ENCODE data around the gene DLG2.

The DLG2 gene

GRCh38 chr11:83666149-83666548, 1961.0 kb downstream of the DLG2 start:
- no peak for DNase-seq (ENCODE audit: low spot score)
- FAIRE-seq = peak; percentile 44

GRCh38 chr11:83663988-83664387, 1963.2 kb downstream of the DLG2 start:
- DNase-seq (ENCODE audit: low spot score) = no peak
- FAIRE-seq = no peak

DNA sequence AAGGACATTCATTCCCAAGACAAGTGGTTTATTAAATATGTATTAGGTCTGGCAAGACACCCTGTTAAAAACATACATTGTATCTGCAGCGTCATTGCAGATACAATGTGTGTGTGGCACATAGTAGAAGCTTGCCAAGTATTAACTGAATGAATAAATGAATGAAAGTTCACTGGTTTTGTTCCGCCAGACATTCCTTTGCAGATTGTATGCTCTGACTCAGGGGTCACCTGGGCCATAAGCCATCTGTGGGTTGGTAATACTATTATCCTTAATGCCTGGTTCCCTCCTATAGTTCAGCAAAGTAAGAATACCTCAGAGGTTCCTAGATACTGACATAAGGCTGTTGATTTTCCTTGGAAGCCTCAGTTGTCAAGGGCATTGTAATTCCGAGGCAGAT, 1963.7 kb downstream of the DLG2 start:
- DNase-seq (ENCODE audit: low spot score) = no peak
- FAIRE-seq = no peak

DNA sequence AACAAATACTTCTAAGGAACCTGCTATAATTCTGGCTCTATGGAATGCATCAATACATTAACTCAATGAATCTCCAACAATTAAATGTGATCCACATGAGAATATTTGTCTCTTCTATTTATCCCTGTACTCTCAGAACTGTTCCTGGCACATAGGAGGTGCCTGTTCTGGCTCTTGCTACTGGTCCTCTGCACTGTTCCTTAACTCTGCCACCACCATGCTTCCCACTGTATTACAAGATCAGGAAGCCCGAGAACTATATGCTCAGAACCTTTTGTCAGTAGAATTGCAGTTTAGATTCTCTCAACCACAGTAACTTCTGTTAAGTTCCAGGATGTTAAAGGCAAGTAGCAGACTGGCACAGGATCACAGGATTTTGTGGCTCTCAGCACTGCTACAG, 1964.7 kb downstream of the DLG2 start:
- no peak for FAIRE-seq
- DNase-seq (ENCODE audit: low spot score) = no peak

GRCh38 chr11:83661491-83662350, 1965.4 kb downstream of the DLG2 start:
- FAIRE-seq = peak; percentile 56
- no peak for DNase-seq (ENCODE audit: low spot score)

- DNase-seq (ENCODE audit: low spot score) (no peak), FAIRE-seq (no peak)
Measured at GRCh38 chr11:83659466-83659865, 1967.7 kb downstream of the DLG2 start.

DNA sequence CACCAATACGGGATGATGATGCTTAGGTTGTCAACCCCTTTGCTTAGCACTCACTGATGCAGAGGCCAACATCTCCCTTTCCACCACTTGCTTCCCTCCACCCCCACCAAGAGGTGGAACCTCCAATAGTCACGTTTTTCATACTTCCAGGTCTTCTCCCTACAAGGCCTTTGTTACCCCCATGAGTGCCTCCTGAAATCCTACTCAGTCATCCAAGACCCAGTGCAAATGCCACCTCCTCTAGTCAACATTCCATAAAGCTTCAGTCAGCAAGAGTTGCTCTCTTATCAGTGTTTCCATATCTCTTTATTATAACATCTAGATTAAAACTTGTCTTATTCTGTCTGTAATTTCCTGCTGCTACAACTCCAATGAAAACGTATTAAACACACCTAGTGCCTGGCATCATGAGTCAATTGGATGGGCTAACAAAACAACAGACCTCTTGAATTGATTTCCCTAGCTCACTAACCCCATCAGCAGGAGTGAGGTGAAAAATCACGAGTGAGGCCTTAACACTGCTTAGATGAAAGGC, 1970.3 kb downstream of the DLG2 start:
- DNase-seq (ENCODE audit: low spot score) = no peak

DNA sequence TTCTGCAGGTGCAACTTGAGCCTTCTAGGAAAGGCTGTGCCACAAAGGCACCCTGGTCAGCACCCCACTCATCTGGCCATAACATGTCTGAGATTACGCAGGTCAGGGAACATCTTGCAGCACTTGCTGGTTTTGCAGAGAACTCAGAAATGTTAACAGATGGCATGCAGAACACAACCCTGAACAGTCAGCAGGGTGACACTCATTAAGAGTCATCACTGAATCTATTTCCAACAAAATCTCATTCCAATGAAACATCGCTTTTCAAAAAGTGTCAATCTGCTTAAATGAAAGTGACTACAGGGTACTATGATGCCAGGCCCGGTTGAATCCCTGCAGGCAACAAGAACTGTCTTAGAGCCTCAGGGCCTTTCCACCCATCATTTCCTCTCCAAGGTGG, 1971.2 kb downstream of the DLG2 start:
- DNase-seq (ENCODE audit: low spot score) (no peak), FAIRE-seq (no peak)

More for the DNA sequence above, 1970.3 kb downstream of the DLG2 start:
- FAIRE-seq = peak; percentile 56

DNA sequence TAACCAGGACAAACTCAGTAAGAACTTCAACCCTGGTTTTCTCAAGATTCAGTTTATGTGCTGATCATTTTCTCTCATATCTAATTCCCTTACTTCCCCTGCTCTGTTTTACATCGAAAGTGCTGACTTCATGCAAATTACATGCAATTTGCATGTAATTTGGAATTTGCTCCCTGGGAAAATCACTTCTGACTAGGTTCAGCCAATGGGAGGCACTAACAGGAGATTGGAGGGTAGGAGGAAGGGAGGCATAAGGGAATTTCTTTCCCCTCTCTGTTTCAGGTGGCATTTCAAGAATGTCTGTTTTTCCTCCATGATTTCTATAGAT, 1977.7 kb downstream of the DLG2 start:
- DNase-seq (ENCODE audit: low spot score) (no peak), FAIRE-seq (no peak)

DNA sequence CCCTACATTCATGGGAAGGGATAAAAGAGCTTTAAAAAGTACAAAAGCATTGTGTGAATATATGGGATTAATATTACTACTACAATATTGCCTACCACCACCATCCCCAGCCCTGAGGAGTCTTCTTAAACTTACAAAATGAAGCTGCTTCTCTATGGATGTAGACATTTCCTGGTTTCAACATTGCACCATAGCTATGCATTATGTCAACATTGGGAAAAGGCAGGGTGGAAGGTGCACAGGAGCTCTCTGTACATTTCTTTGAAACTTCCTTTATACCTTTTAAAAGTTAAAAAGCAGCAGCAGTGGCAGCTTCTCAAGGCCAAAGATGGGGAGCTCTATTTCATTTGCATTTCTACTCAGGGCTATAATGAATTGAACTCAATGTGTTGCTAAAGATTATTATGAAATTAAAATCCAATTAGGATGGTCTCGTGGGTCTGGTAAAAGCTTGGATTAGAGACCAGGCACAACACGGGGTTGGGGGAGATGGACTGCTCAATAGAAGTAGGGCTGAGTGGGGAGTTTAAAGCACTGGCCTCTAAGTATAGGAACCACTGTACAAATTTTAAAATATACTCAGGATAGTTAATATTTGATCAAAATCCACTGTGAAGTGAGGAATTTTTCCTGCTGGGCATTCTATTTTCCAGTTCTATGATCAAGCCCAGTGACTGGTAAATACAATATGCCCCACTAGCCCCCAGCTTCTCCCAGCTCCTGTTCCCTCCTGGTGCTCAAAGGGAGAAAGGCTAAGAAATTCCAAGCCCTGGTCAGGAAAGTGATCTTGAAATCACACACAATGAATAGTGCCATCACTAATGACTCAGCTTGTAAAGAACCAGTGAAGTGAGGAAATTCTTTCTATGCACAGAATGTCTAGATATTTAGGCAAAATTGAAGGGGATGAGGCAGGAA, 1978.3 kb downstream of the DLG2 start:
- FAIRE-seq (no peak), DNase-seq (ENCODE audit: low spot score) (no peak)

- FAIRE-seq = no peak
Measured at GRCh38 chr11:83645561-83645960, 1981.6 kb downstream of the DLG2 start.

DNA sequence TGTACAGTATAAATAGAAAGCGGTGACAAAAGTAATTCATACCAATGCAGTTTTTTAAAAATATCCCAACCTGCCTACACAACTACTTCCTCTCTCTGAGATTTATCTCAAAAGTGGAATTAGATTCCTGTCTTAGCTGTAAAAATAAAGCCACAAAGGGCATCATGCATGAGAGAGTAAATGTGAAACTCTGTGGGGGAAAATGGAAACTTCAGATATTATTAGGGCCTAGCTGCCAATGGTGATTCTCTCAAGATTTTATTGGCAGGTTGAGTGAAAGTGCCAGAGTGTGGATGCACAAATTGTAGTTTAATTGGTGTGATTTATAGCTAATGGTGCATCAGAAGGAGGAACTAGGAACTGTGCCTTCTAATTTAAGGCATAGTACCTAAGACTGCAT, 1984.0 kb downstream of the DLG2 start:
- DNase-seq (ENCODE audit: low spot score) (no peak), FAIRE-seq (no peak)

More at GRCh38 chr11:83645561-83645960, 1981.6 kb downstream of the DLG2 start:
- no peak for DNase-seq (ENCODE audit: low spot score)

DNA sequence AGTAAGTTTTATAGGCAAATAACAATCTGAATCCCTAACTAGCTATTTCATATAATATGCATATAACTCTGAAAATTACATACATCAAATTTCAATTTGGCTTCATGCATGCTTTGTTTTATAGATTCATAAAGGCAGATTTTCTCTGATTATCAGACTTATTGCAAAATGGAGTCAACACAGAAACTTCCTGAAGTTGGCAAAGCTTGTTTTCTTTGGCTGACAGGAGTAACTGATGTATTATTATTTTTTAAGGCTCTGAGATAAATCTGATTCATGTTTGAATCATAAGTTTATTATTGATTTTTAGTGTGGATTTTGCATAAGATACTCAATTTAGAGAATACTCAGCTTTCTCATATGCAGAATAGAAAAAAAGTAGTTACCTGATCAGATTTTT, 1984.6 kb downstream of the DLG2 start:
- DNase-seq (ENCODE audit: low spot score) = no peak
- FAIRE-seq = no peak

GRCh38 chr11:83641511-83641910, 1985.6 kb downstream of the DLG2 start:
- FAIRE-seq = no peak
- DNase-seq (ENCODE audit: low spot score) = no peak

GRCh38 chr11:83639995-83640758, 1987.0 kb downstream of the DLG2 start:
- DNase-seq (ENCODE audit: low spot score) (no peak), FAIRE-seq (no peak)

DNA sequence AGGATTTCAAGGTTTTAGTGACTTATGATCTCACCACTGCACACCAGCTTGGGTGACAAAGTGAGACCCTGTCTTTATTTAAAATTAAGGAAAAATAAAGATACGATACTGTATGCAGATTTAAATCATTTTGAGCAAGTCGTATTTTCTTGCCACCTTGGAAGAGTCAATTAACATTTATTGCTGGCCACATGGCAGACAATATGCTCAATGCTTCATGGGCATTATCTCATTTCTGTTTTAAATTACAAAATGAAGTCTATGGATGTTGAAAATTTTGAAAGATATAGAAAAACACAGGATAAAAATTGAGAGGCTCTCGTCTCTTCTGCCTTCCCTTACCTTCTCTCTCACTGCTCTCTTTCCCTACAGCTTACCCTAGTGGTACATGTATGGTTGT, 1992.0 kb downstream of the DLG2 start:
- FAIRE-seq = no peak
- no peak for DNase-seq (ENCODE audit: low spot score)

DNA sequence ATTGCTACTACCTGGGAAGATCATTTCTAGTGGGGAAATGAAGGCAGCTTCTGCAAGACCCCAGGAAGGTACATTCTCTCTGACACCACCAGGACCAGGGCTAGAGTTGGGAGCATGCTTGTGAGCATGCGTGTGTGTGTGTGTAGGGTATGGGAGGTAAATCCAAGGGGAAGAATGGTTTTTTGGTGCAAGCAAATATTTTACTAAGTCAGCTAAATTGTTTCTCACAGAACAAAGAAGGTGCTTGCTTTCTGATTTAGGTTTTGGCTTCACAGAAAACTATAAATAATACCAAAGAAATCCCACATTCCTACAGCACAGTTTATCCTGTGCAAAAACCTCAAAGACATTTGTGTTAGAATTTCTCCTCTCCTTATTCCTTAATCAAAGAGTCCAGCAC, 1996.9 kb downstream of the DLG2 start:
- FAIRE-seq (no peak), DNase-seq (ENCODE audit: low spot score) (no peak)

- no peak for DNase-seq (ENCODE audit: low spot score)
- no peak for FAIRE-seq
Measured at GRCh38 chr11:83629775-83630174, 1997.4 kb downstream of the DLG2 start.

DNA sequence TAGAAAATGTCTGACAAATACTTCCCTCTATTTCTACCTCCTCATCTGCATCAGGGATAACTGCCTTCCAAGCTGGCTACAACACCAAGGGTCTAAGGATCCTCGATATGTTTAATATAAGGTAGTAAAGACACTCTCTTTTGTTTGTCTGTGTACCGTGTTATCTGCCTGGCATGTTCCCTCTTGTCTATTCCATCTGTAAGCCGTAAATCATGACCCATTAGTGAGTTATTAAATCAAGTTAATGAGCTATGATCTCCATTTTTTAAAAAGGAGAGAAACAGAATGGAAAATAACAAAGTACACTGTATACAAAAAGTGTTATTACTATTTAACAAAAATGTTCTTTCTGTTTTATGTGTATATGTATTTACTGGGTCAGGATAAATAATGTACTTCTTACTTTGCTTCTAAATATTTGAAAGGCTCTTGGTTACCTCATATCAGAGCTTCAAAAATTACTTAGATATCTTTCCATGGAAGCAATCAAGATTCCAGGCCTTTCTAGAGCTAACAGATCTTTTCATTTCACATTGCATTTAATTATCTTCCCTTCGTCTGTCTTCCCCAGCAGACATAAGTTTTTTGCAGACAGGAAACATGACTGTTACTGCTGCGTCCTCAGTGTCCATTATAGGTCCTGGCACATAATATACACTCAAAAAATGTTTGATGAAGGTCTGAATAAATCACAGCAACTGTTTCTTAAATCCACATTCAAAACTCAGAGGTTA, 1998.4 kb downstream of the DLG2 start:
- no peak for DNase-seq (ENCODE audit: low spot score)
- no peak for FAIRE-seq

DNA sequence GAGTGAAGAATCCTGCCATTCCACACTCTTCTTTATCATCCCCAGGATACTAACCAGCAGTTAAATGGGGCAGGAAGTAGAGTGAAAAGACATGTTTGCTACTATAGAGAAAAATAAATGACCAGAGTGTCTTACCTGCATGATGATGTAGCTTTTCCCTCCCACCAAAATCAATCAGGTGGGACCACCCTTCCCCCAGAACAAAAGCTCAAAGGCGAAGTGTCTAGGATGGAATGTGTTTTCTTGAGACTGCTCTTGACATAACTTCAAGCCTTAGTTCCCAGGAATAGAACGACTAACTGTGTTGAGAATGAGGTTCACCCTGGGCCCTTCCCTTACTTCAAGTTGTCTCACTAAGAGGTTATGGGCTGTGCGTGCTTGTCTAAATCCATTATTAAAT, 2001.8 kb downstream of the DLG2 start:
- DNase-seq (ENCODE audit: low spot score) = no peak
- FAIRE-seq = peak; percentile 68

DNA sequence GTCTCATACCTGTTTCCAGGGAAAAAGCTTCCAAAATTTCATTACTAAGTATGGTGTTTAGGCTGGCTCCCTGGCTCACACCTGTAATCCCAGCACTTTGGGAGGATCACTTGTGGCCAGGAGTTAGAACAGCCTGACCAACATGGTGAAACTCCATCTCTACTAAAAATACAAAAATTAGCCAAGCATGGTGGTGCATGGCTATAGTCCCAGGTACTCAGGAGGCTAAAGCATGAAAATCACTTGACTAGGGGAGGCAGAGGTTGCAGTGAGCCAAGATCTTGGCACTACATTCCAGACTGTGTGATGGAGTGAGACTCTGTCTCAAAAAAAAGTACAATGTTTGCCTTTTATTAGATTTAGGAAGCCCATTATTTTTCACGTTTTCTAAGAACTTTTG, 2009.5 kb downstream of the DLG2 start:
- FAIRE-seq = no peak
- DNase-seq (ENCODE audit: low spot score) = no peak
